GM18909 (cell line): Measurements from ENCODE around the gene NUMBL.
A peak's percentile ranks its signal among the peaks of the same experiment; 100 is the strongest.

ENCODE experiments used
- ATAC-seq: cut with Tn5 transposase; IDR thresholded peaks from one replicate; pipeline ENCODE4 v1.9.1; 2021; ENCODE audit warnings: mild to moderate bottlenecking; ENCODE audit not compliant: unreplicated experiment, poor library complexity

The NUMBL gene

GRCh38 chr19:40691421-40692211 is 1.2 kb upstream of the NUMBL start:
- ATAC-seq: no peak

GRCh38 chr19:40690693-40691420 is 406 bp upstream of the NUMBL start:
- ATAC-seq: peak; percentile 61

DNA sequence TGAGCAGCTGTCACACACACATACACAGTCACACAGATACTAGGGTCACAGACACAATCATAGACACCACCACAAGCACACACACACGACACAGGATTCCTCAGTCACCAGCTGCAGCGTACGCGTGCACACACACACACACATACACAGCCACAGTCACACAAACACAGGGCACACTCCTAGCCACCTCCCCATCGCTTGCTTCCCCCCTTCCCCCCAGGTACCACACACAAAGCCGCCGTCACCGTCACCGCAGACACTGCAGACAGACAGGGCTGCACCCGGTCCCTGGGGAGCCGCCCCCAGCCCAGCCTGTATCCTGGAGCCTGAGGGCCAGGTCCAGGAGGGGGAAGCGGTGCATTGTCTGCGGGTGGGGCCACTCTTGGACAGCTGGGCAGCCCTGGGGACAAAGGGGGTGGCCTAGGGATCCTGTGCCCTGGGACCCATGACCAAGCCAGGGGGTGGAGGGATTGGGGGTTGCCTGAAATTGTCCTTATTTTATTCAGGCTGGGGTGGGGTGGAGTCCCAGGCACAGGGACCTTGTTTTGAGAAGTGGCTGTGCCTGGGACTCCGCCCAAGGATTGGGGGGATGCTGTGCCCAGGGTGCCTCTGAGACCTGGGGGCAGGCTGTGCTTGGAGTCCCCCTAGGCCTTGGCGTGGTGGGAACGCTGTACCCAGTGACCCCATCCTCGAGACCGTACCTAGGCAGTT is 957 bp downstream of the NUMBL start:
- ATAC-seq: no peak

GRCh38 chr19:40688987-40689338 is 1.5 kb downstream of the NUMBL start:
- no peak for ATAC-seq

GRCh38 chr19:40688309-40688708 is 2.1 kb downstream of the NUMBL start:
- ATAC-seq: no peak

DNA sequence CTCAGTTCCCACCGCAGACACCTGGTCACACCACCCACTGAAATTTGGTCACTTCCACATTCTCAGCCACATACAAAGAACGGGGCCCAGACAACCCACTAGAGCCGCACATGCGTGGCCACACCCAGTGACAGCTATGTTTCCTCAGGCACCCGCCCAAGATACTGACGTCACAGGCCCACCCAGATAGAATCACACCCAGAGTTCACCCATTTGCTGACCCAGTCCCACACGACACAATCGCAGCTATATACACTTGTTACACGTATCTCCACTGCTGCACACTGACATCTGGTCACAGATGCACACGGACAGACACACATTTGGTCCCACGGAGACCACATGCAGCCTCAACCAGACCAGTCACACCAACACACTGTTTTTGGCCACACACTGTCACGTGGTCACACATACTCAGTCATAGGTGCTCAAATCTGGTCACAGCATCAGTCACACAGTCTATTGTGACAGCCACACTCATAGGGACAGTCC is 2.9 kb downstream of the NUMBL start:
- ATAC-seq: no peak

- no peak for ATAC-seq
These were observed 3.4 kb downstream of the NUMBL start for GRCh38 chr19:40686882-40687524.

- no peak for ATAC-seq
These were observed 4.9 kb downstream of the NUMBL start for GRCh38 chr19:40685563-40685962.

GRCh38 chr19:40685016-40685526 is 5.4 kb downstream of the NUMBL start:
- ATAC-seq: no peak

- no peak for ATAC-seq
These were observed 6.2 kb downstream of the NUMBL start for GRCh38 chr19:40684280-40684679.

DNA sequence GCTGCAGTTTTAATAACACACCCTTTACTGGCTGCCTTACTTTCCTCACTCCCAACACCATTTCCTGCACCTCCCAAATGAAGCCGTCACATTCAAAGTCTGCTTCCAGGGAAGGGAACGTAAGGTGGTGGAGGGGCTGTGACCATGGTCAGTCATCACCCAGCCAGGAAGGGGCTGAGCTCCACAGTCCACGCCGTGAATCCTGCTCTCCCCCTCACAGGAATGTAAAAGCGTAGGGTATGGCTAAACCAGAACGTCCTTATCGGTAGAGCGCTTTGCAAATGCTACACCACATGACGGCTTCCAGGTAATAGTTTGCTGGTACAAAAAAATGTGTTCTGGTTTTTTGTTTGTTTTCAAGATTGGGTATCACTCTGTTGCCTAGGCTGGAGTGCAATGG is 7.0 kb downstream of the NUMBL start:
- ATAC-seq: no peak

DNA sequence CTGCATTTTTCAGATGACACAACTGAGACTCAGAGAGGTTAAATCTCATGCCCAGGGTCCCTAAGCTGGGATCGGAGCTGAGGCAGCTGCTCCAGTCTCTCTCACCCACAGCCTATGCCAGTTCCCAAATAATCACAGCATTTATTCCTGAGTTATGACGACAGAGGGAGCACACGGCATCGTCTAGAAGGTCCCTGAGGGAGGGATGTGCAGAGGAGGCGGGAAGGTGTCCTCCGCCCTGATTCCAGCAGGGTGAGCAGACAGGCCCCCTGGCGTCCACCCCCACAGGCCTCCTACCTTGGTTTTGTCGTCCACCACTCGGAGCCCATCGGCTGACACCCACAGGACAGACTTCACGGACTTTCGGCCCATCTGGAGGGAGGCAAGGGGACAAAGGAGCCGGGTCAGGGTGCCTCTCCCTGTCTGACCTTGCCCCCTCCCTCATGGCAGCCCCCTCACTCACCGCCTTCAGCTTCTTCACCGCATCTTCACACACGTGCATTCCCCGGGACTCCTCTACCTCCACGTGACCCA is 8.0 kb downstream of the NUMBL start:
- no peak for ATAC-seq

DNA sequence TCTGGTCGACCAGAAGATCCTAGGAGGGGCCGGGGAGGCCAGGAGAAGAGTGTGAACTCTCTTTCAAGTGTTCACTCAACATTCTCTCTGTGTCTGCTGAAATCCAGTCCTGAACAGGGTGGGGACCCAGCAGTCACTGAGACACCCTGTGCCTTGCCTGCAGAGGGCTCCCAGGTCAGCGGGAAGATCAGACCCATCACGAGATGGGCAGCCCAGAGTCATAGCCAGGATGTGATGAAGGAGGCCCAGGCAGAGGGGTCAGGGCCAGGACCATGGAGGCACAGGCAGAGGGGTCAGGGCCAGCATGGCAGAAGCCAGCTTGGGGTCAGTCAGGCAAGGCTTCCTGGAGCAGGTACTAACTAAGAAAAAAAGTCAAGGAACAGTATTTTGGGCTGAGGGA is 9.4 kb downstream of the NUMBL start:
- ATAC-seq: no peak

DNA sequence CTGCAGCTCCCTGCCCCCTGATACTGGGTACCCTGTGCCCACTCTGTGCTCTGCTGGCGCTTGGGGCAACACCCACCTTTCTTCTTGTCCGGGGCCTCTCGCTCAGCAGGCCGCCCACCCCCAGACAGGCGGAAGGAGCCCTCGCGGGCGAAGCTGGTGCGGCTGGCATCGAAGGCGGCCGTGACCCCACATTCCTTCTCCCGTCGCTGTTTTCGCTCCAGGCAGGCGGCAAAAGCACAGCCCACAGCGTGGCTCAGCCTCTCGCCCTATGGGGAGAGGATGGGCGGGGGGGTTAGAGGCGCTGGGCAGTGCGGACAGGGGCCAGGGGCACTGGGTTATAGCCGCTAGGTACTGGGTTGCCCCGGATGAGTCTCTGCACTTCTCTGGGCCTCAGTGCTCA is 13.3 kb downstream of the NUMBL start:
- ATAC-seq: no peak

- ATAC-seq: no peak
These were observed 16.2 kb downstream of the NUMBL start for GRCh38 chr19:40674291-40674690.

GRCh38 chr19:40673397-40673796 is 17.1 kb downstream of the NUMBL start:
- no peak for ATAC-seq

DNA sequence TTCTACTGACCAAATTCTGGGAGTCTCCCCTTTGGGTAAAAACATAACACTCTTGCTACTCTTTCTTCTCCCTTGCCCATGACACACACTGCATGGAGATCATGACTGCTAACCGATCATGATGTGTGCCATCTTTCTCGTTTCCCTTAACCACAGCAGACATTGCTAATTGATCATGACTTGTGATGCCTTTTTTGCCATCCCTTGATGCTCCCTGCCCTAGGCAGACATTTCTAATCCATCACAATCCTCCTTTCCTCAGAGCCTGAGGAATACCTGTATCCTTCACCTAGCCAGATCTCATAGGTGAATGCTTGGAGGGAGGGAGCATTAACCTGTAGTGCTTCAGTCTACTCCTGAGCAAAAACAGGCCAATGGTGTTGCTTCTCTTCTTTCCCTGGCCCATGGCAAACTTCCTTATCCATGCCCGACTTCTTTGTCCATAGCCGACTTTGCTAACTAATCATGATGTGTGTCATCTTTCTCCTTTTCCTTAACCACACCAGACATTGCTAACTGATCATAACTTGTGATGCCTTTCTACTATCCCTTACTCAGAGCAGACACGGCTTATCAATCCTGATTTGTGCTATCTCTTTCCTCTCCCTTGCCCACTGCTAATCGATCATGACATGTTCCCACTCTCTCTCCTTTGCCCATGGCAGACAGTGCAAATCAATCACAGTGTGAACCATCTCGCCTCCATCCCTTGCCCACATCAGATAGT is 17.7 kb downstream of the NUMBL start:
- ATAC-seq: no peak

GRCh38 chr19:40672038-40672437 is 18.4 kb downstream of the NUMBL start:
- ATAC-seq: no peak

- no peak for ATAC-seq
These were observed 19.0 kb downstream of the NUMBL start for GRCh38 chr19:40671404-40671803.
